Fibroblast of lung (primary cell): ENCODE measurements around the gene ZER1. TPM values are rescaled to one million over a fixed set of nuclear protein-coding genes. Genes with fewer than 3 reads are reported as not detected.
A peak's percentile ranks its signal among the peaks of the same experiment; 100 is the strongest.

Source experiments
- DNase-seq, 2 donors: peaks; one replicate each; pipeline versions ENCODE4 v3.0.0 to v3.0.0-alpha.2; 2010; ENCODE audit warnings: low read depth in 2 of 2
- H2AFZ ChIP-seq: 2 replicates; pipeline ENCODE4 v1.5.1; 2012; ENCODE audit warnings: low read length, control low read depth, inconsistent platforms
- H3K27ac ChIP-seq: 2 replicates; pipeline ENCODE4 v1.5.1; 2011; ENCODE audit warnings: low read length, control low read depth; ENCODE audit not compliant: insufficient read depth
- H3K27me3 ChIP-seq: 2 replicates; pipeline ENCODE4 v1.5.1; 2011; ENCODE audit warnings: mild to moderate bottlenecking, low read length; ENCODE audit not compliant: control insufficient read depth, insufficient read depth
- H3K36me3 ChIP-seq: 2 replicates; pipeline ENCODE4 v1.5.1; 2011; ENCODE audit warnings: low read length; ENCODE audit not compliant: control insufficient read depth, insufficient read depth
- H3K4me1 ChIP-seq: 2 replicates; pipeline ENCODE4 v1.5.1; 2011; ENCODE audit warnings: low read length; ENCODE audit not compliant: control insufficient read depth, insufficient read depth; ENCODE audit errors: extremely low read depth
- H3K4me2 ChIP-seq: 2 replicates; pipeline ENCODE4 v1.5.1; 2011; ENCODE audit warnings: low read length, control low read depth; ENCODE audit not compliant: insufficient read depth; ENCODE audit errors: extremely low read depth
- H3K4me3 ChIP-seq, 4 experiments: fragments of 200-600 bp in 1 of 4; sonication (generic) in 1 of 4; replicated peaks in 1 of 4; 2 replicates each; pipeline ENCODE4 v1.5.1; 2011 to 2016; ENCODE audit warnings: low read length in 4 of 4, low read depth in 3 of 4, mild to moderate bottlenecking in 3 of 4, control low read depth in 2 of 4, inconsistent platforms in 1 of 4, mixed read lengths in 1 of 4; ENCODE audit not compliant: insufficient read depth in 1 of 4; ENCODE audit errors: control extremely low read depth in 1 of 4
- H3K79me2 ChIP-seq: 2 replicates; pipeline ENCODE4 v1.5.1; 2012; ENCODE audit warnings: mild to moderate bottlenecking, low read length, inconsistent platforms; ENCODE audit not compliant: control insufficient read depth, insufficient read depth
- H3K9ac ChIP-seq: 2 replicates; pipeline ENCODE4 v1.5.1; 2011; ENCODE audit warnings: mild to moderate bottlenecking, low read length, control low read depth; ENCODE audit not compliant: insufficient read depth
- H3K9me3 ChIP-seq: 2 replicates; pipeline ENCODE4 v1.5.1; 2012; ENCODE audit warnings: low read depth, low read length; ENCODE audit not compliant: control insufficient read depth, insufficient read depth
- H4K20me1 ChIP-seq: 2 replicates; pipeline ENCODE4 v1.5.1; 2011; ENCODE audit warnings: low read length; ENCODE audit not compliant: control insufficient read depth, insufficient read depth; ENCODE audit errors: extremely low read depth
- EZH2 ChIP-seq: IDR thresholded peaks from 2 replicates; pipeline ENCODE4 v1.5.1; 2012; ENCODE audit warnings: low read length, control low read depth, mild to moderate bottlenecking; ENCODE audit errors: missing control alignments
- polyA plus RNA-seq, 2 donors: library from polyadenylated mRNA; depleted of rRNA in 1 of 2; stranded (reverse) in 1 of 2; unstranded in 1 of 2; fragments of >200 nt; gene quantifications; 2 replicates each; pipeline ENCODE4 v1.2.1, GENCODE V29; 2011 to 2012; ENCODE audit warnings: missing spikeins in 1 of 2
- total RNA-seq: library from RNA; depleted of rRNA; stranded (reverse); fragments of >200 nt; gene quantifications from 2 replicates; pipeline ENCODE4 v1.2.1, GENCODE V29; 2014
- TF ChIP-seq, protein P1 (sequence below), 2 donors: IDR thresholded peaks in 1 of 2; conservative IDR thresholded peaks in 1 of 2; 1 replicate in 1 of 2; 2 replicates in 1 of 2; pipeline ENCODE4 v1.5.1; 2011 to 2012; ENCODE audit warnings: low read length in 2 of 2, control low read depth in 1 of 2, inconsistent platforms in 1 of 2, low read depth in 1 of 2, mild to moderate bottlenecking in 1 of 2

The ZER1 gene
- total and polyA plus RNA-seq, 2 donors (not counting 1 experiment from before 2014, with no cell fraction given) = 21.5 to 26.3 TPM

DNA sequence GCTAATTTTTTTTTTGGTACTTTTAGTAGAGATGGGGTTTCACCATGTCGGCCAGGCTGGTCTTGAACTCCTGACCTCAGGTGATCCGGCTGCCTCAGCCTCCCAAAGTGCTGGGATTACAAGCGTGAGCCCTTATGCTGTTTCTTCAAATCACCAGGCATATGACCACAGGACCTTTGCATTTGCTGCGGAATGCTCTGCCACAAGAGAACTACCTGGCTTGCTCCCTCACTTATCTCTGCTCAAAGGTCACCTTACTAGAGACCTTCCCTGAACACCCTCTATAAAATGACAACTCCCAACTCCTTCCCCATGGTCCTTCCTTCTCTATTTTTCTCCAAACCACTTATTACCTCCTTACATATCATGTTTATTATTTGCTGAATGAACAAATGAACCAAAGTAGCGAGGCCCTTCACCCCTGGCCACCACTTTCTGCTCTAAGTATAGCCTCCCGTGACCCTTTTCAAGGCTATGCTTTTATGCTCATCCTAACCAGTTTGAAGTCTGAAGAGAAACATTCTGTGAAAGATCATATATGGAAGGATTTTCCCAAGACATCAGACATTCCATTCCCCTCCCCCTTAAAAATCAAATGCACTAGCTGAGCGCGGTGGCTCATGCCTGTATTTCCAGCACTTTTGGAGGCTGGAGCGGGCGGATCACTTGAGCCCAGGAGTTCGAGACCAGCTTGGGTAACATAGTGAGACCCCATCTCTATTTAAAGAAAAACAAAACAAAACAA lies 1.3 kb downstream of the ZER1 start:
- no peak for DNase-seq
- Histone ChIP-seq H3K4me3 (peak overlapping the region; percentile 88 to 98 (median 94)), H3K79me2 (peaks cover 7% of the 10 kb centered on the region), H2AFZ (no peak overlapping the region), H3K9me3 (no peaks in the 10 kb centered on the region), H3K36me3 (no peaks in the 10 kb centered on the region), H4K20me1 (no peaks in the 10 kb centered on the region), H3K4me2 (peak overlapping the region; percentile 91), H3K27ac (peak overlapping the region; percentile 94), H3K27me3 (no peaks in the 10 kb centered on the region), H3K4me1 (peaks cover 2% of the 10 kb centered on the region), H3K9ac (no peak overlapping the region)
- no peak for TF ChIP-seq EZH2
- TF ChIP-seq, protein P1, sequence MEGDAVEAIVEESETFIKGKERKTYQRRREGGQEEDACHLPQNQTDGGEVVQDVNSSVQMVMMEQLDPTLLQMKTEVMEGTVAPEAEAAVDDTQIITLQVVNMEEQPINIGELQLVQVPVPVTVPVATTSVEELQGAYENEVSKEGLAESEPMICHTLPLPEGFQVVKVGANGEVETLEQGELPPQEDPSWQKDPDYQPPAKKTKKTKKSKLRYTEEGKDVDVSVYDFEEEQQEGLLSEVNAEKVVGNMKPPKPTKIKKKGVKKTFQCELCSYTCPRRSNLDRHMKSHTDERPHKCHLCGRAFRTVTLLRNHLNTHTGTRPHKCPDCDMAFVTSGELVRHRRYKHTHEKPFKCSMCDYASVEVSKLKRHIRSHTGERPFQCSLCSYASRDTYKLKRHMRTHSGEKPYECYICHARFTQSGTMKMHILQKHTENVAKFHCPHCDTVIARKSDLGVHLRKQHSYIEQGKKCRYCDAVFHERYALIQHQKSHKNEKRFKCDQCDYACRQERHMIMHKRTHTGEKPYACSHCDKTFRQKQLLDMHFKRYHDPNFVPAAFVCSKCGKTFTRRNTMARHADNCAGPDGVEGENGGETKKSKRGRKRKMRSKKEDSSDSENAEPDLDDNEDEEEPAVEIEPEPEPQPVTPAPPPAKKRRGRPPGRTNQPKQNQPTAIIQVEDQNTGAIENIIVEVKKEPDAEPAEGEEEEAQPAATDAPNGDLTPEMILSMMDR (conservative IDR thresholded peaks at IDR 0.05 in 1 of 2, IDR thresholded peaks at IDR 0.05 in 1 of 2; ENCODE audit: low read depth in 1 of 2, low read length in 2 of 2) = no peak

DNA sequence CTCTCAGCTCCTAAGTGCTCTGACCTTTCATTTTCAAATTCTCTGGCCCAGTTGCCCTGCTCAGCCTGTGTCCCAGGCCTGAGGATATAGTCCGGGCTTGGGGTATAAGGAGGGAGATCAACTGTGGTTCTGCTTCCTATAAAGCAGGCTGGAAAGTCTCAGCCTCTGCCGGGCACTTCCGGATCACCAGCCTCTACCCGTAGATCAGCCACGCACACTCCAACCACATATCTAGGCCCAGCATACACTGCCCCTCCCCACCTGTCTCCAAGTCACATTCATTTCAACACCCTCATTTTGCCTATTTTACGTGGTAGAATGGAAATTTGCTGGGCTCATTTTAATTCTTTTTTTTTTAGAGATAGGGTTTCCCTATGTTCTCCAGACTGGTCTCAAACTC lies 3.1 kb downstream of the ZER1 start:
- Histone ChIP-seq H3K4me2 (no peak overlapping the region), H3K9ac (no peak overlapping the region), H3K9me3 (no peaks in the 10 kb centered on the region), H3K36me3 (no peaks in the 10 kb centered on the region), H4K20me1 (no peaks in the 10 kb centered on the region), H3K27ac (no peak overlapping the region), H2AFZ (no peak overlapping the region), H3K4me3 (no peak overlapping the region), H3K4me1 (peaks cover 2% of the 10 kb centered on the region), H3K79me2 (peaks cover 7% of the 10 kb centered on the region), H3K27me3 (no peaks in the 10 kb centered on the region)
- TF ChIP-seq EZH2 = no peak
- TF ChIP-seq, protein P1 (conservative IDR thresholded peaks at IDR 0.05 in 1 of 2, IDR thresholded peaks at IDR 0.05 in 1 of 2; ENCODE audit: low read depth in 1 of 2, low read length in 2 of 2) = no peak
- no peak for DNase-seq

DNA sequence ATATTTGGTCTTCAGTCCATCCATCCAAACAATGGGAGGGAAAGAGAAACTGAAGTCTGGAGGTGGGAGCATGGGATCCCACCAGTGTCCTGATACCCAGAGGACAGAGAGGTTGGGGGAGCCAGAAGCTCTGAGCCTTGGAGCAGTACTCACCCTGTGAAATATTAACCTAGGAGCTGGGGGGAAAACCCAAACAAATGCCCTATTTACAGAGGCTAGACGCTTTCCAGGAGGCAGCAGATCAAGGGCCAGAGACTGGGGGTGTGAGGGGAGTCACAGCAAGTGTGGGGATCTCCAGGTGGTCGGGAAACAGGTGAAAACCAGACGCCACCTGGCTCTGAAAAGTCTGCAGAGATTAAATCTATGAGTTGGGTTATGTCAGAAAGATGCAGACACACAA lies 6.2 kb downstream of the ZER1 start:
- Histone ChIP-seq H3K9me3 (no peaks in the 10 kb centered on the region), H3K27ac (no peak overlapping the region), H3K4me1 (no peaks in the 10 kb centered on the region), H4K20me1 (no peaks in the 10 kb centered on the region), H3K79me2 (peaks cover 1% of the 10 kb centered on the region), H3K4me3 (no peak overlapping the region), H3K36me3 (no peaks in the 10 kb centered on the region), H2AFZ (no peak overlapping the region), H3K9ac (no peak overlapping the region), H3K27me3 (no peaks in the 10 kb centered on the region), H3K4me2 (no peak overlapping the region)
- no peak for TF ChIP-seq EZH2
- TF ChIP-seq, protein P1 (conservative IDR thresholded peaks at IDR 0.05 in 1 of 2, IDR thresholded peaks at IDR 0.05 in 1 of 2; ENCODE audit: low read depth in 1 of 2, low read length in 2 of 2) = no peak
- DNase-seq = no peak
